Measurements from ENCODE around the gene SRM.

DNA sequence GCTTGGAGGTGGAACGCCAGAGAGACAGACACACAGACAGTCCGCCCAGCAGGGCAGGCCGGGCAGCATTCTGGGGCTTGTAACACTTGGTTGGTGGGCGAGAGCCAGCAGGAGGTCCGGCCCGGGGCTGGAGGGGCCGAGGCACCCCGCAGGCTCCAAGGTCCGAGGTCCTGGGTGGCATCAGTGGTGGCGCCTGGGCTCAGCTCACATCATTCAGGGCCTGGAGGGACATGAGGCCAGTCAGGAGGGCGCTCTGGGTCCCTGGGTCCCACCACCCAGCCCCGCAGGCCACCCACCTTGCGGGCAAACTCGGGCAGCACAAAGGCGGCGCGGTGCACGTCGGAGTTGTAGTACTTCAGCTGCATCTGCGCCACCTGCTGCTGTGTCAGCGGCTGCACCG, 5.2 kb downstream of the SRM start:
- TF ChIP-seq, protein P1, sequence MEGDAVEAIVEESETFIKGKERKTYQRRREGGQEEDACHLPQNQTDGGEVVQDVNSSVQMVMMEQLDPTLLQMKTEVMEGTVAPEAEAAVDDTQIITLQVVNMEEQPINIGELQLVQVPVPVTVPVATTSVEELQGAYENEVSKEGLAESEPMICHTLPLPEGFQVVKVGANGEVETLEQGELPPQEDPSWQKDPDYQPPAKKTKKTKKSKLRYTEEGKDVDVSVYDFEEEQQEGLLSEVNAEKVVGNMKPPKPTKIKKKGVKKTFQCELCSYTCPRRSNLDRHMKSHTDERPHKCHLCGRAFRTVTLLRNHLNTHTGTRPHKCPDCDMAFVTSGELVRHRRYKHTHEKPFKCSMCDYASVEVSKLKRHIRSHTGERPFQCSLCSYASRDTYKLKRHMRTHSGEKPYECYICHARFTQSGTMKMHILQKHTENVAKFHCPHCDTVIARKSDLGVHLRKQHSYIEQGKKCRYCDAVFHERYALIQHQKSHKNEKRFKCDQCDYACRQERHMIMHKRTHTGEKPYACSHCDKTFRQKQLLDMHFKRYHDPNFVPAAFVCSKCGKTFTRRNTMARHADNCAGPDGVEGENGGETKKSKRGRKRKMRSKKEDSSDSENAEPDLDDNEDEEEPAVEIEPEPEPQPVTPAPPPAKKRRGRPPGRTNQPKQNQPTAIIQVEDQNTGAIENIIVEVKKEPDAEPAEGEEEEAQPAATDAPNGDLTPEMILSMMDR (IDR thresholded peaks at IDR 0.05; ENCODE audit: insufficient read depth, low read length, poor library complexity, severe bottlenecking): no peak
- TF ChIP-seq EZH2phosphoT487 (conservative IDR thresholded peaks at IDR 0.05; ENCODE audit: low read length): no peak
